ENCODE measurements around the gene IL31RA.
"Not testable (repeated sequence)": the region's sequence is repeated elsewhere in the genome, so short reads cannot be mapped to it uniquely, and the experiment has no call there.

IL31RA gene

DNA sequence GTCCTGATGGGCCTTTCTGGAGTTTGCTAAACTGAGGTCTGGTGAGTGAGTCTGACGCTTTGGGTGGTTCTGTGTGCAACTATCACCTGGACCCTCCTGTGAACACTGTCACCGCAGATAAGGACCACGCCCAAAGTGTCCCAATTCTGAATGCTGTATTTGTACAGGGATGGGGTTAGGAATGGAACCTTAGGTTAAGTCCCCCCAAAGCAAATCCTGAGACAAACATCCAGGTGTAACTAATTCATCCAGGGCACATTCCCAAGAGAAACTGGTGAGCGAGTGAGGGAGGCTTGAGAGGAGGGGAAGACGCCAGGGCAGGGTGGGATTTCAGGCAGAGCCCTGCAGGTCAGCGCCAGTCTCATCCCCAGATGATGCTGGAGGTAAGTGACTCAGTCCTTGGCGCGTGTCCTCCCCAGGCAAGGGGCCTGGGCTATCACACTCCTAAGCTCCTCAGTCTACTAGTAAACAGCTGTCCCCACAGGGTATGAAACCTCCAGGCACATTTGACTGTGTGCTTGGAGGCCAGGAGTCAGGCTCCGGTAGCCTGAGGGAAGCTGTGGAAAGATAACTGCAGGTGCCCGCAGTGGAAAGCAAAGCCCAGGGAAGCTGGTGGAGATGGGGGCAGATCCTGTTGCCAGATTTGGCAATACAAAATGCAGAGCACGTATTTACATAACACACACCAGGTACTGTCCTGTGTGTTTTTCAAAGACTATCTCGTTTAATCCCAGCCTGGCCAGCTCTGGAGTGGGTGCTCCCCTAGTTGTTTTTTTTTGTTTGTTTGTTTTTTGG lies 76.9 kb downstream of the IL31RA start:
- no peak for DNase-seq

DNA sequence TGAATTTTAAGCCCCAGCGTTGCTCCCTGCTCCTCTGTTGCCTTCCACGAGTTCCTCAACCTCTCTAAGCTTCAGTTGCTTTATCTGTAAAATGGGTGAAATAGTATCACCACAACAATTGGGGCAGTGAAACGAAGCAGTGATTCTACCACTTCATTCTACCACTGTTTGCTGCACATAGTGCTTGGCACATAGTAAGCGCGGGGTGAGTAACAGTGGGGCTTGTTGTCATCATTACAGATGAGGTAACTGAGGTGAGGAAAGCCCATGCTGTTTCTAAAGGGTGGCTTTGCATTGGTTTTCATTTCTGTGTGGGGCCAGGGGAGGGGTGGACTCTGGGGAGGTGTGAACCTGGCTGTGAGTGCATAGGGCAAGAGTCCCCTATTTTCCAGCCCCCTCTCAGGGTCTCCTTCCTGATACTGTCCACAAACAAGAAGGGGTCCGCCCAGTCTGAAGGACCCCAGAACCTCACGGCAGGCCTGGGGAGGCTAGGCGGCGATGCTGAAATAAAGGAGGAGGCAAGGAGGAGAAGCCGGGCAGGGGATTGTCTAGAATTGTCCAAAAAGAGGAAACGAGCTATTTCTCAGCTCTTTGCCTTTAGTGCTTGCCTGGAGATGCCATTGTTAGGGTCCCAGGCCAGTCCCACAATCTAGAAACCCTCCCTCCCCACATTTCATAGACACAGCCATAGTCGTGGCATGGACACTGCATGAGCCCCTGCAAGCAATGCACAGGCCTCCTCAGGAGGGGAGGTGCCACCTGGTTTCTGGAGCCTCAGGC lies 78.1 kb downstream of the IL31RA start:
- no peak for DNase-seq

DNA sequence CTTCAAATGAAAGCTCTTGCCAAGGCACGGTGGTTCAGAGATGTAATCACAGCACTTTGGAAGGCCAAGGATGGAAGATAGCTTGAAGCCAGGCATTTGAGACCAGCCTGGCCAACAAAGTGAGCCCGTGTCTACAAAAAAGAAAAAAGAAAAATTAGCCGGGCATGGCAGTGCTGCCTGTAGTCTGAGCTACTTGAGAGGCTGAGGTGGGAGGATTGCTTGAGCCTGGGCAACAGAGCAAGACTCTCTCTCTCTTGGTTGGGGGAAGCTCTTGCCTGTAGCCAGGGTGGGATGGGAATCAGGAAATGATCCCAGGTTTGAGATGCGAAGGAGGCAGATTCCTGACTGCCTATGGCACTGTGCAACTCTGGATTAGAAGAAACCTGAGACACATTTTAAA lies 81.5 kb downstream of the IL31RA start:
- DNase-seq = no peak

DNA sequence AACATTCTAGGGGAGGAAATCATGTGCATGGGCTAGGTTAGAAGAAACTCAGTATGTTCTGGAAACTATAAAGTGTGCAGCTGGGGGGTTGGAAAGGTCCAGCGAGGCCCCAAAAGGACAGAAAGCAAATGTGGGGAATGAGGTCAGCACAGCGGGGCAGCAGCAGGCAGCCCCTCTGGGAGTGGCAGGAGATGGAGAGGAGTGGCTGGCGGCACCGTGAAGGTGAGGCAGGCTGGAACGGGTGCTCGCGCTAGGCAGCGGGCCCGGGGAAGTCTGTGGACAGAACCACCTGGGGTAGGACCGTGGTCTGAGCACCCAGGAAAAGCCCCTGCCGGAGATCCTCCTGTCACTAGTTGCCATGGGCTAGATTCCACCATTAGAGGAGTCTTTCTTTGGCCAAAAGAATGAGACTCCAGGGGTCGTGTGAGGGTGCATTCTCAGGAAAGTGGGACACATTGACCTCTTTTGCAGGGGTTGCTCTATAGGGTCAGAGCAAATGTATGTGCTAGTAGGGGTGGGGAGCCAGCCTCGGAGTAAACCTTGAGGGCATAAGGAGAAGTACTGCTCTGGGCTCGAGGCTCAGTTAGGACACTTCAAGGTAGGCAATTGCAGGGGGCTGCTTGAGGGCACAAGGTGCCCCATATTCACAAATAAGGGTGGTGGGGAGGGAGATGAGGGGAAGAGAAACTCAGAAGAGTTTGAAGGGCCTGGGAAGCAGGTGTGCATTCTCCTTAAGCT lies 82.4 kb downstream of the IL31RA start:
- DNase-seq = no peak

DNA sequence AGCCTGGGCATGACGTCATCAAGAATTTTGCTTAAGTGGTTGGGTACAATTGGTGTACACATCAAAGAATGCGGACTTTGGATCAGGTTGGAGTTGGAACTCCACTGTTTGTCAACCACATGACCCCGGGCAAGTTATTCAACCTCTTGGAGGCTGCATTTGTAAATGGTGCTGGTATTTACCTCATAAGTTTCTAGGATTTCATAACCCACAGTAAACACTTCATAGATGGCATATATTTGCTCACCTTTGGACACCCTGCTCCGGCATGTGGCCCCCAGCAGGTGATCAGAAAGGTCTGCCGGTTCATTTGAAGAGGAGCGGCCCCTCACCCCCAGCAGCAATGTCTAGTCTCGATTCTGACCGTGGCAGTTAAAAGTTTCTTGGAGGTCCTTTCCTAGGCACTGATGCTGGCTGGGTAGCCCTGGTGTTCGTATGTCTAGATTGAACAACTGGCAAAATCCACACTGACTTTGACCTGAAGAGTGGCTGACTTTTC lies 83.0 kb downstream of the IL31RA start:
- no peak for DNase-seq

DNA sequence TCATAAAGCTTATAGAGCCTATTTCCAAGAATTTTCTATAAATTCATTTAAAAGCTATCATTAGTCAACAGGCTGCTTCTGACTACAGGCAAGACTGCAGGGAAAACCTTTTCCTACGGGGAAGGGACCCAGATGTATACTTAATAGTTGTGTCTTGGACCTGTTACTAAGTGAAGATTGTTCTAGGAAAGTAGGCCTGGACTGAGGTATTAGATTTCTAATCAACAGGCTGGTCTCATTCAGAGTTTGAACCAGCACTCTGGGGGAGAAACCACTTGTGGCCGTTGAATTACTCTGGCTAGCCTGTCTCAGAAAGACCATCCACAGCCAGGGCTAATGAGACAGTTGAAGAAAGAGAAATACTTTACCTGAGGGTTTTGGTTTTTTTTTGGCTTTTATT lies 83.6 kb downstream of the IL31RA start:
- no peak for DNase-seq

DNA sequence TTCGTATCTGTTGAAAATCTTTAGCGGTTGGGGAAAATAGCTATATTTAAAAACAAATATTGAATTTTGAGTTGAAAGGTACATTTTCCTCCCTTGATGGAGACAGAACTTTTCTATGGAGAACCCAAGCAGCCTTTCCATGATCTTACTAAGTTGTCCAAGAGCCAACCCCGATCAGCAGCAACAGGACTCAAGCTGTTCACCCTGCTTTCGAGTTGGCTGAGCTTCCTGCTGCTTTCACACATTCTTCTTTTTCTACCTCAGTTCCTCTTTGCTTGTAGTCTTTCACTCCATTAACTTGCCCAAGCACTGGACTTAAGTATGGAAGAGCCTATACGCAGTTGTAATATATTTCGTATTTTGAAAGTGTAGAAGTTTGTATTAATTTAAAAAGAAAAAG lies 84.2 kb downstream of the IL31RA start:
- DNase-seq = no peak

DNA sequence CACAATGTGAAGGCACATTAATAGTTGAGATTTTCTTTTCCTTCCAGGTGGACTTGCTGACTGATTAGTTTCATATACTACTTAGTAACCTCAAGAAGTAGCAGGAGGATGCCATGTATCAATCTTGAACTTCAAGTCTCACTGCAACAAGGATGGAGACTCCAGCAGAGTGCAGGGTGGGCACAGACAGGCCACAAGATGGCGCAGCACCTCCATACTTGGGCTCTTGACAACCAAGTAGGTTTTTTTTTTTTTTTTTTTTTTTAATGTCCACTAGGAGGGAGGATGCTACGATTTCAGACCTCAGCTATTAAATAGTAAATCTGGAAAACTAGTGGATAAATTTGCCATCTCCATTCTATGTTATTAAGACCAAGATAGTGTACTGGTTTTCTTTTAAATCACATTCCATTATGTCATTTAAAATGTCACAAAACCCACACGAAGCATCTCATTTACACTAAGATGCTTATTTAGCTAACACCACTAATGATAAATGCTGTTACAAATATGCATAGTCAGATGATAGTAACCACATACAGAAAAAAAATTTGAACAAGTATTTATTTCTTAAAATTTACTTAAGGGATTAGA lies 85.0 kb downstream of the IL31RA start:
- peak; percentile 17 to 33 for DNase-seq

DNA sequence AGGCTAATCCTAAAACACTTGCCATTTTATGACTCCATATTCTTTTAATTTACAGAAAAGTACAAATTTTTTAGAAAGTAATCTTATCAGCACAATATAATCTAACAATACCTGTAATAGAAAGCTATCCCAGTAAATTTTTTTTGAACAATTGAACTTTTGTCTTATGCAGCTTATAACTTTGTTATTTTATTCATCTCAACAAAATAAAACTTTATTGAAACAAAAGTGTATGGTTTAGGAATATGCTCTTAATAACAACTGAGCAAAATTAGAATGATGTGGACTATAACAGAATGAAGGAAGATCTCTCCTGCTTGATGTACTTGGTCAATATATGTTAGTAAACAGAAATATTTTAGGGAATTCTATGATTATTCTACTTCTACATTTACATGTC lies 86.4 kb downstream of the IL31RA start:
- DNase-seq = not testable (repeated sequence)

DNA sequence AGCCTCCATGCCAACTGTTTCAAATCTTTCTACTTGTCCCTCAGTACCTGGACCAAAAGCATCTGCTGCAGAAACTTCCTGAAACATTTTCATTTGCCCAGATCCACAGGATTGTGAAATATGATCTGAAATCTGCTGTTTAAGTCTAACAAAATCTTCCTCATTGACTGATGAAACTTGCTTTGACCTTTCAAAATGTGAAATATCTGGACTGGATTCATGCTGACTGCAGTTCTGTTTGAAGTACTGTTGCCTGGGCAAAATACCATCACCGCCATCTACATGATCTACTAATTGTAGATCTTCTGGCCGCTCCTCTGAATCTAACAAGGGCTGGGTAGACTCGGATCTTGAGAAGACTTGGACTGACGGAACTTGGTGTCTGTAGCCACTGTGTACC lies 90.0 kb downstream of the IL31RA start:
- DNase-seq = not testable (repeated sequence)

DNA sequence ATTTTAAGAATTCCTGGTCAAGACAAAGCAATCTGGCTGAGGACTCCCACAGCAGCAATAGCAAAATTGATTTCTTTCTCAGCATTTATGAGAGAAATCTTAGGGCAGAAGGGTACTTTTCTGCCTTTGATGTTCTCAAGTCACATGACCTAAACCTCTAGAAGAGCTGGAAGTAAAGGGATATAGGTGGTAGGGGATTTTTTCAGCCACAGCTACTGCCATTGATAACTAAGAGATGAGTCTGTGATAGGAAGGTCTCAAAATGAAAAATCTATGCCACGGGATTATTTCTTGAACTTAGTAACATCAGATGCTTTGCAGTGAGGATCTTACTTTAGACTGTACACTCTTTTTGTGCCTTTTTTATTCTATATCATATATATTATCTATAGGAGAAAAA lies 108.1 kb downstream of the IL31RA start:
- no peak for DNase-seq

DNA sequence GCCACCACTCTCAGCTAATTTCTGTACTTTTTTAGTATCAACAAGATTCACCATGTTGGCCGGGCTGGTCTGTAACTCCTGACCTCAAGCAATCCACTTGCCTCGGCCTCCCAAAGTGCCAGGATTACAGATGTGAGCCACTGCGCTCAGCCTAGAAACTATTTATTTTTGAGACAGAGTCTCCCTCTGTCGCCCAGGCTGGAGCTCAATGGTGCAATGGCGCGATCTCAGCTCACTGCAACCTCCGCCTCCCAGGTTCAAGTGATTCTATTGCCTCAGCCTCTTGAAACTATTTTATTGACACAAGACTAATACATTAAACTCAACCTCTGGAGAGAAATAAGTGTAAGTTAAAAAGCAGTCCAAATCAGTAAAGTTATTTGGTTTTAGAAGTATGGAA lies 109.6 kb downstream of the IL31RA start:
- DNase-seq = no peak

DNA sequence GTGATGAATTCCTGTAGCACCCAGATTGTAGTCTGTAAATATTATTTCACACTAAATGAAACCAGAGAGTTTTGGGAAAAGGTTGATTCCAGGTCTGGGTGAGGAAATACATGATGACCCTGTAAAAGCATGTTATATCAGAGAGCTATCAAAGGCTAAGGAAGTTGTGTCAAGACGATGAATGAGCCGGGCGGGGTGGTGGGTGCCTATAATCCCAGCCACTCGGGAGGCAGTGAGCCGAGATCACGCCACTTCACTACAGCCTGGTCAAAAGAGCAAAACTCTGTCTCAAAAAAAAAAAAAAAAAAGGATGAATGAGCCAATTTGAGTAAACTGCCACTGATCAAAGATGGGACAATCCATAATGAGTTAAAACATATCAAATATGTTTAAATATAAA lies 114.4 kb downstream of the IL31RA start:
- DNase-seq = no peak

DNA sequence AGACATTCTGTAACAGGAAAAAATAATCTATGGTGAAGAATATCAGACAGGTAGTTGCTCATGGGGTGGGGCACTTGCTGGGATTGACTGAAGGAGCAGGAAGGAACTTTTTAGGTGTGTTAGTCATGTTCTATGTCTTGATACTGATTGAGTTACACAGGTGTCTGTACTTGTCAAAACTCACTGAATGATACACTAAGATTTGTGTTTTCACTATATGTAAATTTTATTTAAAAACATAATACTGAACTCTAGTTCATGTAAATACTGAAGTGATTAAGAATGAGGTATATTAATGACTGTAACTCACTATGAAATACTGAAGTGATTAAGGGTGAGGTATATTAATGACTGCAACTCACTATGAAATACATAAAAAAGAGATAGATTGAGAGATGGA lies 115.1 kb downstream of the IL31RA start:
- DNase-seq = no peak

DNA sequence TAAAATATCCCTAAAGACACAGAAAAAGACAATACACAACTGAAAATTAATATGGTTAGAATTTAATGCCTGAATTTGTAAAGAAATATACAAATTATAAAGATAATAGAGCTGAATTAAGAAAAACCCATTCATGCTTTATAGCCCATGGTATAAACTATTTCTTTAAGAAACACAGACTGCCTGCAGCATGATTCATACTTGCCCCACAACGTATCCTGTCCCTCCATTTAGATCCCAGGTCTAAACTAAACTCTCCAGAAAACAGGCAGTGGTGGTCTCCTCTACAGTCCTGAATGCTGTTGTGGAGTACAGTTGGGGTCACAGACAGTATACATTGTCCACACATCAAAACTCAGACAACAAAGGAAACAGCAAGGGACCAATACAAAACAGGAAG lies 118.8 kb downstream of the IL31RA start:
- no peak for DNase-seq
